ENCODE results near the gene SVIL. TPM values are rescaled to one million over a fixed set of nuclear protein-coding genes. Genes with fewer than 3 reads are reported as not detected.

SVIL gene
- total and polyA plus RNA-seq, 2 experiments from 2014 or later: 5.9 to 7.3 TPM

GRCh38 chr10:29525762-29526161 lies 109.0 kb downstream of the SVIL start:
- Histone ChIP-seq H3F3A (ENCODE audit: insufficient read depth) (no peaks in the 10 kb centered on the region), H2AFZ (no peak overlapping the region), H3K27me3 (replicated peaks; ENCODE audit: insufficient read depth) (no peaks in the 10 kb centered on the region), H3K9ac (no peak overlapping the region), H3K4me3 (no peak overlapping the region), H3K79me2 (ENCODE audit: insufficient read depth) (no peaks in the 10 kb centered on the region), H4K20me1 (ENCODE audit: insufficient read depth) (no peaks in the 10 kb centered on the region), H3K27ac (no peak overlapping the region), H3K9me3 (ENCODE audit: low read depth) (no peaks in the 10 kb centered on the region), H3K4me1 (ENCODE audit: insufficient read depth) (no peaks in the 10 kb centered on the region), H3K36me3 (ENCODE audit: low read depth) (no peaks in the 10 kb centered on the region), H3K4me2 (ENCODE audit: unreplicated experiment) (no peak overlapping the region), H3K9me2 (ENCODE audit: insufficient read depth) (no peaks in the 10 kb centered on the region)
- DNase-seq: no peak
- 86 to 89% methylated on average over 7 of the region's 7 CpGs for WGBS, 2 experiments (ENCODE audit: low coverage in 1 of 2, low lambda C conversion rate in 2 of 2, missing lambda C conversion rate in 2 of 2)
- in situ Hi-C loops (cut with MboI): no loop called here
- TF ChIP-seq EZH2 (IDR thresholded peaks at IDR 0.05; ENCODE audit: insufficient read depth, poor library complexity, severe bottlenecking) (no peak), EZH2phosphoT487 (IDR thresholded peaks at IDR 0.05; ENCODE audit: insufficient read depth, low read depth) (no peak)

- Histone ChIP-seq H3K27ac (no peak overlapping the region), H3K9me3 (ENCODE audit: low read depth) (no peaks in the 10 kb centered on the region), H3K36me3 (ENCODE audit: low read depth) (no peaks in the 10 kb centered on the region), H3F3A (ENCODE audit: insufficient read depth) (no peaks in the 10 kb centered on the region), H3K4me3 (no peak overlapping the region), H2AFZ (no peak overlapping the region), H4K20me1 (ENCODE audit: insufficient read depth) (no peaks in the 10 kb centered on the region), H3K79me2 (ENCODE audit: insufficient read depth) (no peaks in the 10 kb centered on the region), H3K9me2 (ENCODE audit: insufficient read depth) (no peaks in the 10 kb centered on the region), H3K9ac (no peak overlapping the region), H3K4me2 (ENCODE audit: unreplicated experiment) (no peak overlapping the region), H3K27me3 (replicated peaks; ENCODE audit: insufficient read depth) (no peaks in the 10 kb centered on the region), H3K4me1 (ENCODE audit: insufficient read depth) (no peaks in the 10 kb centered on the region)
- no peak for DNase-seq
- WGBS, 2 experiments (ENCODE audit: low coverage in 1 of 2, low lambda C conversion rate in 2 of 2, missing lambda C conversion rate in 2 of 2): 89 to 90% methylated on average over 9 of the region's 9 CpGs
- in situ Hi-C loops (cut with MboI): no loop called here
- TF ChIP-seq EZH2phosphoT487 (IDR thresholded peaks at IDR 0.05; ENCODE audit: insufficient read depth, low read depth) (no peak), EZH2 (IDR thresholded peaks at IDR 0.05; ENCODE audit: insufficient read depth, poor library complexity, severe bottlenecking) (no peak)
Observed at GRCh38 chr10:29524720-29525119, 110.1 kb downstream of the SVIL start.

- H3K9me2 ChIP-seq (ENCODE audit: insufficient read depth): no peaks in the 10 kb centered on the region
- TF ChIP-seq EZH2phosphoT487 (IDR thresholded peaks at IDR 0.05; ENCODE audit: insufficient read depth, low read depth): no peak
- no peak for TF ChIP-seq EZH2 (IDR thresholded peaks at IDR 0.05; ENCODE audit: insufficient read depth, poor library complexity, severe bottlenecking)
- H3K79me2 ChIP-seq (ENCODE audit: insufficient read depth): no peaks in the 10 kb centered on the region
- in situ Hi-C loops (cut with MboI): no loop called here
- DNase-seq: no peak
- no peaks in the 10 kb centered on the region for H3K27me3 ChIP-seq (replicated peaks; ENCODE audit: insufficient read depth)
- H3K36me3 ChIP-seq (ENCODE audit: low read depth): no peaks in the 10 kb centered on the region
- no peaks in the 10 kb centered on the region for H4K20me1 ChIP-seq (ENCODE audit: insufficient read depth)
- H3K4me2 ChIP-seq (ENCODE audit: unreplicated experiment): no peak overlapping the region
- H3K4me1 ChIP-seq (ENCODE audit: insufficient read depth): no peaks in the 10 kb centered on the region
- no peak overlapping the region for H3K4me3 ChIP-seq
- H3K9me3 ChIP-seq (ENCODE audit: low read depth): no peaks in the 10 kb centered on the region
- no peak overlapping the region for H3K9ac ChIP-seq
- H3K27ac ChIP-seq: no peak overlapping the region
- 97 to 100% methylated on average over 7 of the region's 7 CpGs for WGBS, 2 experiments (ENCODE audit: low coverage in 1 of 2, low lambda C conversion rate in 2 of 2, missing lambda C conversion rate in 2 of 2)
- H2AFZ ChIP-seq: no peak overlapping the region
- H3F3A ChIP-seq (ENCODE audit: insufficient read depth): no peaks in the 10 kb centered on the region
Observed at GRCh38 chr10:29524294-29524693, 110.5 kb downstream of the SVIL start.

- Histone ChIP-seq H3K27me3 (replicated peaks; ENCODE audit: insufficient read depth) (no peaks in the 10 kb centered on the region), H3K27ac (no peak overlapping the region), H3K9ac (no peak overlapping the region), H3K4me3 (no peak overlapping the region), H3K9me2 (ENCODE audit: insufficient read depth) (no peaks in the 10 kb centered on the region), H3F3A (ENCODE audit: insufficient read depth) (no peaks in the 10 kb centered on the region), H3K9me3 (ENCODE audit: low read depth) (no peaks in the 10 kb centered on the region), H2AFZ (no peak overlapping the region), H3K4me2 (ENCODE audit: unreplicated experiment) (no peak overlapping the region), H3K36me3 (ENCODE audit: low read depth) (no peaks in the 10 kb centered on the region), H4K20me1 (ENCODE audit: insufficient read depth) (no peaks in the 10 kb centered on the region), H3K79me2 (ENCODE audit: insufficient read depth) (no peaks in the 10 kb centered on the region), H3K4me1 (ENCODE audit: insufficient read depth) (no peaks in the 10 kb centered on the region)
- no peak for TF ChIP-seq EZH2phosphoT487 (IDR thresholded peaks at IDR 0.05; ENCODE audit: insufficient read depth, low read depth)
- no peak for TF ChIP-seq EZH2 (IDR thresholded peaks at IDR 0.05; ENCODE audit: insufficient read depth, poor library complexity, severe bottlenecking)
- in situ Hi-C loops (cut with MboI): no loop called here
- no peak for DNase-seq
- 89 to 91% methylated on average over 4 of the region's 4 CpGs for WGBS, 2 experiments (ENCODE audit: low coverage in 1 of 2, low lambda C conversion rate in 2 of 2, missing lambda C conversion rate in 2 of 2)
Observed at GRCh38 chr10:29522918-29523317, 111.9 kb downstream of the SVIL start.

Data from GM23248 (cell line).